ENCODE data around the gene CWC27. TPM values are rescaled to one million over a fixed set of nuclear protein-coding genes. Genes with fewer than 3 reads are reported as not detected.
A peak's percentile ranks its signal among the peaks of the same experiment; 100 is the strongest.

CWC27 gene
- polyA plus RNA-seq (2013, experiment 1 of 2): 36.4 TPM
- 42.1 TPM for polyA plus RNA-seq (2013, experiment 2 of 2)

GRCh38 chr5:64768358-64769312, at the start of gene CWC27, which contains the start of gene SREK1IP1:
Gene CWC27 (plus strand): TSS chr5:64768930. CDS start chr5:64769147, 217 bp downstream.
Gene SREK1IP1 (minus strand): TSS chr5:64768691. CDS start chr5:64768517, 174 bp downstream.
- H3K9ac ChIP-seq (ENCODE audit: low read depth, low read length): peak within 1 kb of the TSS; percentile 98
- H3K4me3 ChIP-seq (ENCODE audit: low read length): peak within 1 kb of the TSS; percentile 81
- no peaks in the 10 kb centered on the region for H3K27me3 ChIP-seq (ENCODE audit: insufficient read depth, low read length)
- WGBS: under 1% methylated on average over 46 of the region's 48 CpGs
- H3K4me1 ChIP-seq (ENCODE audit: insufficient read depth, low read length): peaks cover 14% of the 10 kb centered on the region
- H3K9me3 ChIP-seq (ENCODE audit: insufficient read depth, low read depth, low read length): no peaks in the 10 kb centered on the region
- H3K27ac ChIP-seq (ENCODE audit: low read depth, low read length): peak within 1 kb of the TSS; percentile 89
- H3K36me3 ChIP-seq (ENCODE audit: insufficient read depth, low read length): peaks cover 32% of the 10 kb centered on the region

GRCh38 chr5:64722588-64722987, 46.1 kb upstream of the CWC27 start:
- Histone ChIP-seq H3K27ac (ENCODE audit: low read depth, low read length) (peak overlapping the region; percentile 38; the same call in 1 of the 2 replicates), H3K36me3 (ENCODE audit: insufficient read depth, low read length) (peaks cover 57% of the 10 kb centered on the region), H3K9me3 (ENCODE audit: insufficient read depth, low read depth, low read length) (no peaks in the 10 kb centered on the region), H3K4me3 (ENCODE audit: low read length) (no peak overlapping the region), H3K9ac (ENCODE audit: low read depth, low read length) (no peak overlapping the region), H3K4me1 (ENCODE audit: insufficient read depth, low read length) (peaks cover 10% of the 10 kb centered on the region), H3K27me3 (ENCODE audit: insufficient read depth, low read length) (no peaks in the 10 kb centered on the region)
- 91% methylated on average over 3 of the region's 3 CpGs for WGBS

DNA sequence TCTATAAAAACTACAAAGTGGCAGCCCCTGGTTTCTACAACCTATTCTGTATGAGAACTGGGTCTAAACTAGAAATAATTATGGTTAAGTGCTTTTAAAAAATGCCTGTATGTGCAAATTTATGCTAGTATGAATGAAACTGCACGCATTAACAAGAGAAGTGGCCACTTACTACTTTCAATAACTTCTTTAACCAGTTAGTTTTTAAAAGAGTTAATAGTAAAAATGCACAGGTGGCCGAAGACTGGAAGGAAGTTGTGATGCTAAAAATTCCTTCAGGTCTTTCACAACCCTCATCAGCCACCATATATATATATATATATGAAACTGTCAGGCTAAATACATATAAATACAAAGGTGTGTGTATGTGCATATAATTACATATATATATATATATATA, 41.6 kb upstream of the CWC27 start:
- Histone ChIP-seq H3K9ac (ENCODE audit: low read depth, low read length) (no peak overlapping the region), H3K9me3 (ENCODE audit: insufficient read depth, low read depth, low read length) (no peaks in the 10 kb centered on the region), H3K36me3 (ENCODE audit: insufficient read depth, low read length) (peaks cover 68% of the 10 kb centered on the region), H3K27ac (ENCODE audit: low read depth, low read length) (no peak overlapping the region), H3K27me3 (ENCODE audit: insufficient read depth, low read length) (no peaks in the 10 kb centered on the region), H3K4me3 (ENCODE audit: low read length) (no peak overlapping the region), H3K4me1 (ENCODE audit: insufficient read depth, low read length) (peaks cover 10% of the 10 kb centered on the region)
- no CpG with 5 or more reads among the region's 2 CpGs for WGBS

GRCh38 chr5:64742411-64742810, 26.3 kb upstream of the CWC27 start:
- H3K27me3 ChIP-seq (ENCODE audit: insufficient read depth, low read length): no peaks in the 10 kb centered on the region
- H3K4me3 ChIP-seq (ENCODE audit: low read length): no peak overlapping the region
- H3K27ac ChIP-seq (ENCODE audit: low read depth, low read length): no peak overlapping the region
- H3K9ac ChIP-seq (ENCODE audit: low read depth, low read length): no peak overlapping the region
- H3K4me1 ChIP-seq (ENCODE audit: insufficient read depth, low read length): no peaks in the 10 kb centered on the region
- H3K36me3 ChIP-seq (ENCODE audit: insufficient read depth, low read length): peaks cover 46% of the 10 kb centered on the region
- no peaks in the 10 kb centered on the region for H3K9me3 ChIP-seq (ENCODE audit: insufficient read depth, low read depth, low read length)
- no CpG with 5 or more reads among the region's 1 CpG for whole genome bisulfite sequencing

GRCh38 chr5:64742821-64743220, 25.9 kb upstream of the CWC27 start:
- no peak overlapping the region for H3K9ac ChIP-seq (ENCODE audit: low read depth, low read length)
- no peak overlapping the region for H3K27ac ChIP-seq (ENCODE audit: low read depth, low read length)
- no peak overlapping the region for H3K4me3 ChIP-seq (ENCODE audit: low read length)
- no peaks in the 10 kb centered on the region for H3K27me3 ChIP-seq (ENCODE audit: insufficient read depth, low read length)
- no peaks in the 10 kb centered on the region for H3K4me1 ChIP-seq (ENCODE audit: insufficient read depth, low read length)
- H3K9me3 ChIP-seq (ENCODE audit: insufficient read depth, low read depth, low read length): no peaks in the 10 kb centered on the region
- peaks cover 42% of the 10 kb centered on the region for H3K36me3 ChIP-seq (ENCODE audit: insufficient read depth, low read length)

DNA sequence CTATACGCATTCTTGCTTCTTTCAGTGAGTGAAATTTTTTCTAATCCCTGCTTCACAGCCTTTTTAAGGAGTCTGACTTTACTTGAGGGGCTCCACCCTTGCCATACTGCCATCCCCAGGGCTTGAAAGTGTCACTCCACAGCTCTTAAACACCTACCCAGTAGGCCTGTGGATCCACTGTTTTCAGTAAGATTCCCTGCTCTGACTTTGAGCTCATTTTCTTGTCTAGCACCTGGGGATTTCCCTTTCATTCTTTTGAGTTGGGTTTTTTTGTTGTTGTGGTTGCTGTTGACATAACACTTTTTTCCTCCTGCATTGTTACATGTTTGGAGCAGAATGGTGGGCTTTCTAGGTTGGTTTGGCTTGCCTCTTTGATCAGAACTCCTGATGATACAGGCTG, 23.8 kb upstream of the CWC27 start:
- WGBS: 39% methylated on average over 1 of the region's 1 CpG
- Histone ChIP-seq H3K36me3 (ENCODE audit: insufficient read depth, low read length) (peaks cover 21% of the 10 kb centered on the region), H3K27me3 (ENCODE audit: insufficient read depth, low read length) (no peaks in the 10 kb centered on the region), H3K27ac (ENCODE audit: low read depth, low read length) (peak overlapping the region; percentile 40), H3K9me3 (ENCODE audit: insufficient read depth, low read depth, low read length) (no peaks in the 10 kb centered on the region), H3K9ac (ENCODE audit: low read depth, low read length) (no peak overlapping the region), H3K4me3 (ENCODE audit: low read length) (no peak overlapping the region), H3K4me1 (ENCODE audit: insufficient read depth, low read length) (no peaks in the 10 kb centered on the region)

- Histone ChIP-seq H3K27me3 (ENCODE audit: insufficient read depth, low read length) (no peaks in the 10 kb centered on the region), H3K9ac (ENCODE audit: low read depth, low read length) (no peak overlapping the region), H3K27ac (ENCODE audit: low read depth, low read length) (no peak overlapping the region), H3K36me3 (ENCODE audit: insufficient read depth, low read length) (peaks cover 12% of the 10 kb centered on the region; the same call in 1 of the 2 replicates), H3K4me3 (ENCODE audit: low read length) (no peak overlapping the region), H3K4me1 (ENCODE audit: insufficient read depth, low read length) (no peaks in the 10 kb centered on the region), H3K9me3 (ENCODE audit: insufficient read depth, low read depth, low read length) (no peaks in the 10 kb centered on the region)
- WGBS: 84% methylated on average over 1 of the region's 1 CpG
These were observed 22.3 kb upstream of the CWC27 start for GRCh38 chr5:64746446-64746845.

- Histone ChIP-seq H3K9me3 (ENCODE audit: insufficient read depth, low read depth, low read length) (no peaks in the 10 kb centered on the region), H3K27me3 (ENCODE audit: insufficient read depth, low read length) (no peaks in the 10 kb centered on the region), H3K4me3 (ENCODE audit: low read length) (no peak overlapping the region), H3K9ac (ENCODE audit: low read depth, low read length) (no peak overlapping the region), H3K4me1 (ENCODE audit: insufficient read depth, low read length) (no peaks in the 10 kb centered on the region), H3K27ac (ENCODE audit: low read depth, low read length) (no peak overlapping the region), H3K36me3 (ENCODE audit: insufficient read depth, low read length) (peaks cover 32% of the 10 kb centered on the region)
- 100% methylated on average over 4 of the region's 4 CpGs for WGBS
These were observed 19.3 kb upstream of the CWC27 start for GRCh38 chr5:64749385-64749784.

DNA sequence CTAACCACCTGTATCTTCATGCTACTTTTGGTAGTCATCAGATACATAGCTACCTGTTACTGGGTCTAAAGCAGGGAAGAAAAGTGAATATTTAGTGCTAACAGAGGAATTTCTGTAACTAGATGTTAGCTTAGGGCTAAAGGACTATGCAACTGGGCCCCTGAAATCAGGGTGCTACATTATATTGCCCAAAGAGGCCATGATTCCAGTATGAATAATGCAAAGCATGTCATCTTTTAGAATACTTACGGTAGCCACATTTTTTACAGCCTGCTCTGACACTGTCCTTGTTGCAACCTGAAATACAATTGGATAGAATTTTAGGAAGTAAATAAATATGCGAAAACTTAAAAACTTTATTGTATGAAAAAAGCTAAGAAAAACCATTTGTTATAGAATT, 14.7 kb upstream of the CWC27 start:
- H3K27ac ChIP-seq (ENCODE audit: low read depth, low read length): no peak overlapping the region
- no peak overlapping the region for H3K9ac ChIP-seq (ENCODE audit: low read depth, low read length)
- H3K4me1 ChIP-seq (ENCODE audit: insufficient read depth, low read length): 0 out of 2 replicates have a peak, but pooled peaks cover 2% of the 10 kb centered on the region
- H3K27me3 ChIP-seq (ENCODE audit: insufficient read depth, low read length): no peaks in the 10 kb centered on the region
- H3K4me3 ChIP-seq (ENCODE audit: low read length): no peak overlapping the region
- 97% methylated on average over 2 of the region's 2 CpGs for WGBS
- H3K36me3 ChIP-seq (ENCODE audit: insufficient read depth, low read length): peaks cover 50% of the 10 kb centered on the region
- no peaks in the 10 kb centered on the region for H3K9me3 ChIP-seq (ENCODE audit: insufficient read depth, low read depth, low read length)

DNA sequence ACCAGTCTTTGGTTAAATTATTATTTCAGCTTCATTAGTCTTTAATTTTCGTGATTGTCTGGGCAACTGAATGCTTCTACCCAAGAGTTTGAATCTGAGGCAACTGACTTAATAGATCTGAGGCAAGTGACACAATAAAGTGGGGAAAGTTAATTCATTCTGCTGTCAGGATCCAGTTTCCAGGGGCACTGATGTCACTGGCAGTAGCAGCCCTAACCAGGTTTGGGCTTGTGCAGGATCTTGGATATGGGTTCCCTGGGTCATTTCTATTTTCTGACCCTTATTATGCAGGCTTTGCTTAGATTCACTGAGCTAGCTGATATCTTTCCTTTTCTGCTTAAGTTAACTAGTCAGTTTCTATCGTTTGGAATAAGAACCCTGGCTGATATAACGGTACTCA, 9.8 kb upstream of the CWC27 start:
- Histone ChIP-seq H3K27me3 (ENCODE audit: insufficient read depth, low read length) (no peaks in the 10 kb centered on the region), H3K27ac (ENCODE audit: low read depth, low read length) (no peak overlapping the region; the same call in 1 of the 2 replicates), H3K9me3 (ENCODE audit: insufficient read depth, low read depth, low read length) (no peaks in the 10 kb centered on the region), H3K4me3 (ENCODE audit: low read length) (no peak overlapping the region), H3K36me3 (ENCODE audit: insufficient read depth, low read length) (peaks cover 41% of the 10 kb centered on the region), H3K4me1 (ENCODE audit: insufficient read depth, low read length) (peaks cover 23% of the 10 kb centered on the region), H3K9ac (ENCODE audit: low read depth, low read length) (no peak overlapping the region)
- 95% methylated on average over 3 of the region's 3 CpGs for WGBS

GRCh38 chr5:64759960-64760660, 8.6 kb upstream of the CWC27 start:
- Histone ChIP-seq H3K27me3 (ENCODE audit: insufficient read depth, low read length) (no peaks in the 10 kb centered on the region), H3K9ac (ENCODE audit: low read depth, low read length) (peak overlapping the region; percentile 5; the same call in 1 of the 2 replicates), H3K4me1 (ENCODE audit: insufficient read depth, low read length) (peaks cover 23% of the 10 kb centered on the region), H3K4me3 (ENCODE audit: low read length) (no peak overlapping the region), H3K36me3 (ENCODE audit: insufficient read depth, low read length) (peaks cover 45% of the 10 kb centered on the region), H3K9me3 (ENCODE audit: insufficient read depth, low read depth, low read length) (no peaks in the 10 kb centered on the region), H3K27ac (ENCODE audit: low read depth, low read length) (peak overlapping the region; percentile 68; the same call in 1 of the 2 replicates)
- WGBS: 93% methylated on average over 4 of the region's 4 CpGs

Data from HUES64 (cell line).